Measurements from ENCODE around the gene DLEC1. TPM values are rescaled to one million over a fixed set of nuclear protein-coding genes. Genes with fewer than 3 reads are reported as not detected.
"Not testable (repeated sequence)": the region's sequence is repeated elsewhere in the genome, so short reads cannot be mapped to it uniquely, and the experiment has no call there.

DLEC1 gene
- total and polyA plus RNA-seq, 2 experiments from 2014 or later: 0.31 to 0.66 TPM

GRCh38 chr3:38062809-38063208 lies 23.8 kb downstream of the DLEC1 start (continued):
- TF ChIP-seq ZNF462 (CRISPR knock-in tag; IDR thresholded peaks at IDR 0.05) (no peak), POLR2AphosphoS5 (IDR thresholded peaks at IDR 0.05; ENCODE audit: low read depth) (no peak), STAT1 (IDR thresholded peaks at IDR 0.05; ENCODE audit: unreplicated experiment) (no peak)

- H3K9me2 ChIP-seq (ENCODE audit: insufficient read depth): peaks cover 18% of the 10 kb centered on the region; the same call in 1 of the 2 replicates
- H3K4me3 ChIP-seq; H3K4me1 Mint-ChIP-seq; H3K36me3 Mint-ChIP-seq (ENCODE audit: low read depth); H3K27ac Mint-ChIP-seq; H3K27me3 Mint-ChIP-seq (ENCODE audit: insufficient read depth, low read depth, poor library complexity); H3K36me3 ChIP-seq (ENCODE audit: insufficient read depth); H3K4me3 Mint-ChIP-seq; H3K4me2 ChIP-seq; H3K27ac ChIP-seq (ENCODE audit: low read depth); H4K20me1 ChIP-seq (replicated peaks; ENCODE audit: insufficient read depth); H3K79me2 ChIP-seq (replicated peaks; ENCODE audit: insufficient read depth); H2AFZ ChIP-seq; H3F3A ChIP-seq (replicated peaks; ENCODE audit: low read depth); H3K4me1 ChIP-seq (ENCODE audit: insufficient read depth); H3K27me3 ChIP-seq (ENCODE audit: insufficient read depth); DNase-seq (ENCODE audit: low spot score); ATAC-seq: not testable (repeated sequence)
- peaks cover 35% of the 10 kb centered on the region for H3K9me3 Mint-ChIP-seq
Measured at GRCh38 chr3:38064453-38064852, 25.4 kb downstream of the DLEC1 start.

DNA sequence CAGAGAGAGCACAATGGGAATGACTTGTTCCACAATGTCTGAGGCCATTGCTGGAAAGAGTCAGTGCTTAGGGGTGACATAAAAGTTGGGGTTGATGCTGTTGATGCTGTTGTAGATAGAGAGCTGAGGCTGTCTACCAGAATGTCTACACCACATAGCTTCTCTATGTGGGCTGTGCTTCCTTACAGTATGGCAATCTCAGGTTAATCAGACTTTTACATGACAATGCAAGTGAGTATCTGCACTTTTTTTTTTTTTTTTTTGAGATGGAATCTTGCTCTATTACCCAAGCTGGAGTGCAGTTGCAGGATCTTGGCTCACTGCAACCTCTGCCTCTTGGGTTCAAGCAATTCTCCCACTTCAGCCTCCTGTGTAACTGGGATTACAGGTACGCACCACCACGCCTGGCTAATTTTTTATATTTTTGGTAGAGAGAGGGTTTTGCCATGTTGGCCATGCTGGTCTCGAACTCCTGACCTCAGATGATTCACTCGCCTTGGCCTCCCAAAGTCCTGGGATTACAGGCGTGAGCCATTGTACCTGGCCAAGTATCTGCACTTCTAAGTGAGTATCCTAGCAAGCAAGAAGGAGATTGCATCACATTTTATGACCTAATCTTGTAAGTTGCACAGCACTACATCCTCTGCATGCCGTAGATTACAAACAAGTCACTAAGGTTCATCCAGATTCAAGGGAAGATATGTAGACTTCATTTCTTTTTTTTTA lies 28.7 kb downstream of the DLEC1 start:
- no peaks in the 10 kb centered on the region for H3K79me2 ChIP-seq (replicated peaks; ENCODE audit: insufficient read depth)
- H3K4me1 ChIP-seq (ENCODE audit: insufficient read depth): peaks cover 17% of the 10 kb centered on the region
- Mint-ChIP-seq H3K4me1 (no peaks in the 10 kb centered on the region), H3K27ac (no peak overlapping the region), H3K27me3 (ENCODE audit: insufficient read depth, low read depth, poor library complexity) (no peaks in the 10 kb centered on the region), H3K4me3 (no peak overlapping the region), H3K36me3 (ENCODE audit: low read depth) (peaks cover 8% of the 10 kb centered on the region), H3K9me3 (peaks cover 31% of the 10 kb centered on the region)
- H2AFZ ChIP-seq: no peak overlapping the region
- no peak overlapping the region for H3K4me3 ChIP-seq
- ATAC-seq (no peak), DNase-seq (ENCODE audit: low spot score) (no peak)
- peaks cover 8% of the 10 kb centered on the region; the same call in 1 of the 2 replicates for H3K9me2 ChIP-seq (ENCODE audit: insufficient read depth)
- H3K4me2 ChIP-seq: no peak overlapping the region
- no peaks in the 10 kb centered on the region for H3K27me3 ChIP-seq (ENCODE audit: insufficient read depth)
- no peak overlapping the region for H3K27ac ChIP-seq (ENCODE audit: low read depth)
- 0 out of 2 replicates have a peak, but pooled peaks cover 3% of the 10 kb centered on the region for H3K36me3 ChIP-seq (ENCODE audit: insufficient read depth)
- no peaks in the 10 kb centered on the region for H3F3A ChIP-seq (replicated peaks; ENCODE audit: low read depth)
- no peaks in the 10 kb centered on the region for H4K20me1 ChIP-seq (replicated peaks; ENCODE audit: insufficient read depth)
- TF ChIP-seq POLR2AphosphoS5 (IDR thresholded peaks at IDR 0.05; ENCODE audit: low read depth) (no peak), EZH2phosphoT487 (IDR thresholded peaks at IDR 0.05; ENCODE audit: unreplicated experiment) (no peak)

Data from GM23338 (cell line).